LNCaP clone FGC (cell line): ENCODE measurements around the gene PNMA8C.
"Not testable (repeated sequence)": the region's sequence is repeated elsewhere in the genome, so short reads cannot be mapped to it uniquely, and the experiment has no call there.

Experiments
- DNase-seq: peaks from one replicate; pipeline ENCODE4 v3.0.0-alpha.2; 2011; ENCODE audit warnings: low read depth
- H3K4me3 ChIP-seq: 2 replicates; pipeline ENCODE4 v1.5.1; 2011; ENCODE audit warnings: mild to moderate bottlenecking, low read depth, low read length, control low read depth
- CTCF ChIP-seq: IDR thresholded peaks from 2 replicates; pipeline ENCODE4 v1.5.1; 2012; ENCODE audit warnings: mild to moderate bottlenecking; ENCODE audit not compliant: control insufficient read depth, insufficient read depth; ENCODE audit errors: extremely low read depth

Gene PNMA8C

GRCh38 chr19:46423188-46423587 is 5.5 kb downstream of the PNMA8C start:
- H3K4me3 ChIP-seq = no peak overlapping the region
- DNase-seq = no peak
- TF ChIP-seq CTCF = no peak

- no peak for DNase-seq
- H3K4me3 ChIP-seq = no peak overlapping the region
- no peak for TF ChIP-seq CTCF
Observed at GRCh38 chr19:46422344-46422743, 6.4 kb downstream of the PNMA8C start.

- DNase-seq = no peak
- no peak for TF ChIP-seq CTCF
- H3K4me3 ChIP-seq = no peak overlapping the region
Observed at GRCh38 chr19:46420056-46420455, 8.7 kb downstream of the PNMA8C start.

- not testable (repeated sequence) for DNase-seq, H3K4me3 ChIP-seq
Observed at GRCh38 chr19:46415804-46416709, 12.7 kb downstream of the PNMA8C start.

GRCh38 chr19:46414899-46415298 is 13.8 kb downstream of the PNMA8C start:
- DNase-seq, H3K4me3 ChIP-seq: not testable (repeated sequence)

- no peak for TF ChIP-seq CTCF
- H3K4me3 ChIP-seq = no peak within 1 kb of the TSS
- no peak for DNase-seq
Observed at GRCh38 chr19:46413262-46414031, 15.3 kb downstream of the PNMA8C start, which contains the start of gene CCDC8. Gene CCDC8 (minus strand): TSS chr19:46413564. CDS start chr19:46412810, 754 bp downstream.

GRCh38 chr19:46412650-46413261 is 16.0 kb downstream of the PNMA8C start:
- no peak for TF ChIP-seq CTCF
- no peak overlapping the region for H3K4me3 ChIP-seq
- DNase-seq = no peak
